ENCODE results near the gene USP6NL. TPM values are rescaled to one million over a fixed set of nuclear protein-coding genes. Genes with fewer than 3 reads are reported as not detected.

Gene USP6NL
- total RNA-seq, 1 donor from 2014 or later = 13.3 TPM

DNA sequence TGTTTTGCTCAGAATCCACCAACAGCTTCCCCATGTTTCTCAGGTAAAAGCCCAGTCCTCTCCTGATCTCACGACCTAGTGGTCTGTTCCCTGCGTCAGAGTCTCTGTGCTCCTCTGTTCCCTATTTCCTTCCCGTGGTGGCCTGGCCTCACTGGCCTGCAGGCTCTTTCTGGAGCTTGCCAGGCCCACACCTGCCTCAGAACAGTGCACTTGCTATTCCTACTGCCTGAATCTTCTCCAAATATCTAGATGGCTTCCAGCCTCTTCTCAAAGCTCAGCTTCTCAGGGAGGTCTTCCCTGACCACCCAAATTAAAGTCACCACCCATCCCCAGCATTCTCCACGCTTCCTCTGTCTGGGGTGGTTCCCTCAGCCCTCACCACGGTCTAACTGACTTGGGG lies 165.3 kb downstream of the USP6NL start:
- Mint-ChIP-seq H3K4me3 (ENCODE audit: unreplicated experiment) (no peak overlapping the region), H3K27ac (ENCODE audit: unreplicated experiment) (no peak overlapping the region), H3K4me1 (ENCODE audit: low read depth, unreplicated experiment) (no peaks in the 10 kb centered on the region), H3K36me3 (ENCODE audit: unreplicated experiment) (no peaks in the 10 kb centered on the region), H3K27me3 (ENCODE audit: unreplicated experiment) (peaks cover 1% of the 10 kb centered on the region), H3K9me3 (ENCODE audit: unreplicated experiment) (peaks cover 6% of the 10 kb centered on the region)
- TF ChIP-seq, protein P1, sequence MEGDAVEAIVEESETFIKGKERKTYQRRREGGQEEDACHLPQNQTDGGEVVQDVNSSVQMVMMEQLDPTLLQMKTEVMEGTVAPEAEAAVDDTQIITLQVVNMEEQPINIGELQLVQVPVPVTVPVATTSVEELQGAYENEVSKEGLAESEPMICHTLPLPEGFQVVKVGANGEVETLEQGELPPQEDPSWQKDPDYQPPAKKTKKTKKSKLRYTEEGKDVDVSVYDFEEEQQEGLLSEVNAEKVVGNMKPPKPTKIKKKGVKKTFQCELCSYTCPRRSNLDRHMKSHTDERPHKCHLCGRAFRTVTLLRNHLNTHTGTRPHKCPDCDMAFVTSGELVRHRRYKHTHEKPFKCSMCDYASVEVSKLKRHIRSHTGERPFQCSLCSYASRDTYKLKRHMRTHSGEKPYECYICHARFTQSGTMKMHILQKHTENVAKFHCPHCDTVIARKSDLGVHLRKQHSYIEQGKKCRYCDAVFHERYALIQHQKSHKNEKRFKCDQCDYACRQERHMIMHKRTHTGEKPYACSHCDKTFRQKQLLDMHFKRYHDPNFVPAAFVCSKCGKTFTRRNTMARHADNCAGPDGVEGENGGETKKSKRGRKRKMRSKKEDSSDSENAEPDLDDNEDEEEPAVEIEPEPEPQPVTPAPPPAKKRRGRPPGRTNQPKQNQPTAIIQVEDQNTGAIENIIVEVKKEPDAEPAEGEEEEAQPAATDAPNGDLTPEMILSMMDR (IDR thresholded peaks at IDR 0.05; ENCODE audit: partially characterized antibody, unreplicated experiment) = no peak
- DNase-seq = no peak

DNA sequence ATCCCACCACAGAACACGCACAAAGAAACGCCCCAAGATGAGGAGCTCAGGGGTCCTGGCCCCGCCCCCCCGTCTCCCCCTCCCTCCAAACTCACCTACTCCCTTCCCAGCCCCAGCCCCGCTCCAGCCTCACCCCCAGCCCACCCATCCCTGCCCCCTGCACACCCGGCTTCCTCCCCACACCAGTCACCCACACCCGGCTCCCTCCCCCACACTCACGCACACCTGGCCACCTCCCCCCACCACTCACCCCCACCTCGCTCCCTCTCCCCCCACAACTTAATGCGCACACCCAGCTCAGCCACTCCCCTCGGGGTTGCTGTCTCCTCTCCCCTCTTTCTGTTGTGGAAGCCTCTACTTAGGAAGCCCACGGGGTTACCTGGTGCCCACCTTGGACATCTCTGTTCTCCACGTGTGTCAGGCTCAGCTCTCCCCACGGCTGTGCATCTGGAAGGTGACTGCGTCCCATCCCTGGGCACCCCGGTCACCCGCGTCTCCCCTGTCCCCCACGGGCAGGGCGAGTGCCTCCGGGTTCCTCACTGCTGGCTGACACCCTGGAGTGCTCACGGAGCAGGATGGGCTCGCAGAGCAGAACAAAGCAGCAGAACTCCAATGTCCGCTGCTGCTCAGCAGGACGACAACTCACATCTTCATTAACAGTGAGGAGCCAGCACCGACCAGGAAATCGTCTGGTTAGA lies 166.8 kb downstream of the USP6NL start:
- peaks cover 1% of the 10 kb centered on the region for H3K27me3 Mint-ChIP-seq (ENCODE audit: unreplicated experiment)
- no peaks in the 10 kb centered on the region for H3K36me3 Mint-ChIP-seq (ENCODE audit: unreplicated experiment)
- TF ChIP-seq, protein P1 (IDR thresholded peaks at IDR 0.05; ENCODE audit: partially characterized antibody, unreplicated experiment) = no peak
- no peak for DNase-seq
- H3K4me1 Mint-ChIP-seq (ENCODE audit: low read depth, unreplicated experiment) = no peaks in the 10 kb centered on the region
- H3K4me3 Mint-ChIP-seq (ENCODE audit: unreplicated experiment) = no peak overlapping the region
- H3K9me3 Mint-ChIP-seq (ENCODE audit: unreplicated experiment) = peaks cover 6% of the 10 kb centered on the region
- H3K27ac Mint-ChIP-seq (ENCODE audit: unreplicated experiment) = no peak overlapping the region

DNA sequence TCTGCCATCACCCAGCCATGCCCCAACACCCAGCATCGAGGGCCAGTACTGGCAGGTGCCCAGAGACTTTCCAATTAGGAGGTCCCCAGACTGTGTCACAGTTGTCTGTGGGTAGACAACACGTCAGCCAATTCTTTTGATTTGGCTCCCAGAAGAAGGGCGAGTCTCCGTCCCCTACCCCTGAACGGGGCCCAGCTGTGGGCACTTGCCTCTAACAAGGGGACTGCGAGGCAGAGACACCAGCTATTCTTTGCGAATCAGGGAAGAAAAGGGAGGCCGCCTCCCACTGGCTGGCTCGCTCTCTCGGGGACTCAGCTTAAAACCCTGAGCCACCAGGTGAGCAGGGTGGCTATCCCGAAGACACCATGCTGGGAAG lies 167.3 kb downstream of the USP6NL start:
- peaks cover 6% of the 10 kb centered on the region for H3K9me3 Mint-ChIP-seq (ENCODE audit: unreplicated experiment)
- H3K27ac Mint-ChIP-seq (ENCODE audit: unreplicated experiment) = no peak overlapping the region
- no peak for DNase-seq
- TF ChIP-seq, protein P1 (IDR thresholded peaks at IDR 0.05; ENCODE audit: partially characterized antibody, unreplicated experiment) = no peak
- H3K36me3 Mint-ChIP-seq (ENCODE audit: unreplicated experiment) = no peaks in the 10 kb centered on the region
- H3K4me1 Mint-ChIP-seq (ENCODE audit: low read depth, unreplicated experiment) = no peaks in the 10 kb centered on the region
- no peak overlapping the region for H3K4me3 Mint-ChIP-seq (ENCODE audit: unreplicated experiment)
- H3K27me3 Mint-ChIP-seq (ENCODE audit: unreplicated experiment) = peaks cover 2% of the 10 kb centered on the region

DNA sequence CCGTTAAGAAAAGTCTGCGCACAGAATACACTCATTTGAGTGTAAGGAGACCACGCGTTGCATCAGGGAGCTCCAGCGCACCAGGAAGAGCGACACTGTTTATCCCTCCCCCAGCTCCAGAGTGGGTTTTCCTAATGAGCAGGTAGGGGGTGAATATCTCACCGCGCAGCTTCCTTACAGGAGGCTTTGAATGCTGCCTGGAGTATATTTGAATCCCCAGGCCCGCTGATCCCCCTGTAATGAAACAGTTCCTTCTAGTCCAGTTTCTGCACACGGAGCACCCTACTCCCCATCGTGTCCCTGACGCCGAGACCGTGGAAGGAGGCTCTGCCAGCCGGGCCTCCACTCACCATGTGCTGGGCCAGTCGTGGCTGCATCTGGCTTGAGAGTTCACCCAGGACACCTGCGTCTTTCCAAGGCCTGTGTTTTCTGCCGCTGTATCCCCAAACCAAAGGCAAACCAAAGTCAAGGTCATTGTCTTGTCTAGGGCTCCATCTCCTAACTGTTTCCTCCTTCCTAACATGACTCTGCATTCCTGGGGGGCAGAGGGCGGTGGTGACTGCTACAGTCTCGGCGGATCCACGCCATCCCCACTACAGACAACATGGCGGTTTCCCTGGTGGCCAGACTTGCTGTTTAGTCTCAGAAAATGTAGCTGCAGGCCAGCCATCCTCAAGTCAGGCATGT lies 167.8 kb downstream of the USP6NL start:
- no peak for DNase-seq
- H3K4me1 Mint-ChIP-seq (ENCODE audit: low read depth, unreplicated experiment) = no peaks in the 10 kb centered on the region

More for the DNA sequence above, 167.8 kb downstream of the USP6NL start:
- Mint-ChIP-seq H3K36me3 (ENCODE audit: unreplicated experiment) (no peaks in the 10 kb centered on the region), H3K4me3 (ENCODE audit: unreplicated experiment) (no peak overlapping the region), H3K9me3 (ENCODE audit: unreplicated experiment) (peaks cover 6% of the 10 kb centered on the region), H3K27me3 (ENCODE audit: unreplicated experiment) (peaks cover 3% of the 10 kb centered on the region), H3K27ac (ENCODE audit: unreplicated experiment) (no peak overlapping the region)
- TF ChIP-seq, protein P1 (IDR thresholded peaks at IDR 0.05; ENCODE audit: partially characterized antibody, unreplicated experiment) = no peak

All from glutamatergic neuron (in vitro differentiated cells).